ENCODE measurements around the gene NECAB2.

DNA sequence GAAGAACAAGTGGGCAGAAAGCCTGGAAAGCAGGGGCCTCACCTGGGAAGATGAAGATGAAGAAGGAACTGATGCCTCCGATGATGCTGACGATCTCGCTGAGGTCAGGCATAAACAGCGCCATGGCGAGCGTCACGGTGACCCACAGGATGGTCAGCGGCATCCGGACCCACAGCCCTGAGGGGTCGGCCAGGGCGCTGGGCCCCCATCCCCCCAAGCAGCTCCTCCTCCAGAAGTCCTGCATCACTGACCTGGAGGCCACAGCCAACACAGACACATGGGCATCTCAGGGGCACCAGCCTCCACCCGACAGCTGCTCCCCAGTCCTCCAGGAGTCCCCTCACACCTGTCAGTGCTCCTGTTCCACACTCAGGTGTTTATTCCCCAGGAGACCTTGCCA is 48.4 kb downstream of the NECAB2 start:
- TF ChIP-seq EZH2 (IDR thresholded peaks at IDR 0.05; ENCODE audit: insufficient read depth, poor library complexity, severe bottlenecking) (no peak), EZH2phosphoT487 (IDR thresholded peaks at IDR 0.05; ENCODE audit: insufficient read depth, low read depth) (no peak)

Measured in GM23248 (cell line).